Fibroblast of skin of back (primary cell): ENCODE results near the gene MFAP1.
"Not testable (repeated sequence)": the region's sequence is repeated elsewhere in the genome, so short reads cannot be mapped to it uniquely, and the experiment has no call there.

Experiments used
- DNase-seq: peaks from one replicate; pipeline ENCODE4 v3.0.0-alpha.2; 2013

MFAP1 gene

DNA sequence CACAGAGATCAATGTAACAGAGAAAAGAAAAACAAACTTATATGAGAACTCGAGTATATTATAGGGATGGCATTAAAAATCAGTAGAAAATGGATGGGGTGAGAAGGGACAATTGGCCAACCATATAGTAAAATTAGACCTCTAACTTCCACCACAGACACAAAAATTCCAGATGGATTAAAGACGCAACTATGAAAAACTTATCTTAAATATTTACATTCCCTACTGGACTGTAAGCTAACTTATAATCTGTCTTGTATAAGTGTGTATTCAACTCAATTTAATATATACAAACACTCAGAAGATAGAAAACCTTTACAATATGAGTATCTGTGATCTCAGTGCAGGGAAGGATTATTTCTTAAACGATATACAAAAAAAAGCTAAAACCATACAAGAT, 3.0 kb downstream of the MFAP1 start:
- no peak for DNase-seq

DNA sequence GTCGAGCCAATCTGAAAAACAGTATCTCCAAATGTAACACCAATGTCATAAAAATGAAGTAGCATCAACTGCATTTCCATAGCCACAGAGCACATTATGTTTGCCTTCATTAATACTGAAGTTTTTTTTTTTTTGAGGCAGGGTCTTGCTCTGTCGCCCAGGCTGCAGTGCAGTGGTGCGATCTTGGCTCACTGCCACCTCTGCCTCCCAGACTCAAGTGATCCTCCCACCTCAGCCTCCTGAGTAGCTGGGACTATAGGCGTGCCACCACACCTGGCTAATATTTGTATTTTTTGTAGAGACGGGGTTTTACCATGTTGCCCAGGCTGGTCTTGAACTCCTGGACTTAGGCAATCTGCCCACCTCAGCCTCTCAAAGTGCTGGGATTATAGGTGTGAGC, 9.4 kb downstream of the MFAP1 start:
- DNase-seq = not testable (repeated sequence)

DNA sequence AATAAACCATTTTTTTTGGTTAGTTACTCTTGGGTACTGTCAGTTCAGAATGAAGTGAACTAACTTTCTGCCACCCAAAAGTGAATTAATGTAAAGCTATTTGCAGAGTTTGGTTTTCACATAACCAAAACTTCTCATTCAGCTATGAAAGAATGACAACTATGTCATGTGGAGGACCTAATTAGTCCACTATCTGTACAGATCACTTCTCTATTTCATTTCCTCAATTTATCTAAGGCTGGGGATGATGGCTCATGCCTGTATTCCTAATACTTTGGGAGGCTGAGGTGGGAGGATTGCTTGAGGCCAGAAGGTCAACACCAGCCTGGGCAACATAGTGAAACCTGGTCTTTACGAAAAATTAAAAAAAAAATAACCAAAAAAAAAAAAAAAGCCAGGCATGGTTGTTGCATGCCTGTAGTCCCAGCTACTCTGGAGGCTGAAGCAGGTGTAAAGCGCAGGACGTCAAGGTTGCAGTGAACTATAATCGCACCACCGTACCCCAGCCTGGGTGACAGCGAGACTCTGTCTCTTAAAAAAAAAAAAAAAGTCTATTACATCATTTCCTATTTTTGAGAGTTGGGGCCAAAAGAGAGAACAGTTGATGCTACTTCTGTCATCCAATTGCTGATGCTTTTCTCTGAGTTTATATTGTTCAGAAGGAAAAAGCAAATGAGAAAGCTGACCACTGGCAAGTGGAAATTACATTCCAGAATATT, 15.4 kb downstream of the MFAP1 start:
- DNase-seq = no peak

DNA sequence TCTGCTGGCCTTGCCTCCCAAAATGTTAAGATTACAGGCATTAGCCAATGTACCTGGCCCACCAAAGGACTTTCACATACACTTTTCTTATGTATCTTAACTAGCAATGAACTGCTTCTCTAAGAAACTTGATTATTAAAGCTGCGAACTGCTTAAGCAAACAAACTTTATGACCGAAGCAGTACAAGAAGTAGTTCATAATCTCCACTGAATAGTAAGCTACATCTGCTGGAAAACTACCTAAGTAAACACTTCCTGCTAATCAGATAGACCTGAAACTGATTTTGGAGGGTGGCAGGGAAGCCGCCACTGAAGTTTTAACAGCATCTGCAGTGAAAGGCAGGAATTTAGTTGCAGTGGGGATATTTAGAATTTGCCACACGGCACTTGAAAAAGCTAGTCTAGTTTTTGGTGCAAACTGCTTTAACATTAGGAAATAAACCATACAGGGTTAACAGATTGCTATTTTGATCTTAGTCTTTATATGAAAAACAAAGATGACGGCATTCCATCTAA, 16.0 kb downstream of the MFAP1 start:
- no peak for DNase-seq

DNA sequence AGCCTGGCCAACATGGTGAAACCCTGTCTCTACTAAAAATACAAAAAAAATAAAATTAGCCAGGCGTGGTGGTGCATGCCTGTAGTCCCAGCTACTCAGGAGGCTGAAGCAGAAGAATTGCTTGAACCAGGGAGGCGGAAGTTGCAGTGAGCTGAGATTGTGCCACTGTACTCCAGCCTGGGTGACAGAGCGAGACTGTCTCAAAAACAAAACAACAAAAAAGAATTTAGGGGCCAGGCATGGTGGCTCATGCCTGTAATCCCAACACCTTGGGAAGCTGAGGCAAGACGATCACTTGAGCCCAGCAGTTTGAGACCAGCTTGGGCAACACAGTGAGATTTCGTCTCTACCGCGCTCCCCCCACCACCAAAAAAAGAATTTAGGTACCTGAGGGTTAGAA, 21.8 kb downstream of the MFAP1 start:
- DNase-seq = not testable (repeated sequence)

DNA sequence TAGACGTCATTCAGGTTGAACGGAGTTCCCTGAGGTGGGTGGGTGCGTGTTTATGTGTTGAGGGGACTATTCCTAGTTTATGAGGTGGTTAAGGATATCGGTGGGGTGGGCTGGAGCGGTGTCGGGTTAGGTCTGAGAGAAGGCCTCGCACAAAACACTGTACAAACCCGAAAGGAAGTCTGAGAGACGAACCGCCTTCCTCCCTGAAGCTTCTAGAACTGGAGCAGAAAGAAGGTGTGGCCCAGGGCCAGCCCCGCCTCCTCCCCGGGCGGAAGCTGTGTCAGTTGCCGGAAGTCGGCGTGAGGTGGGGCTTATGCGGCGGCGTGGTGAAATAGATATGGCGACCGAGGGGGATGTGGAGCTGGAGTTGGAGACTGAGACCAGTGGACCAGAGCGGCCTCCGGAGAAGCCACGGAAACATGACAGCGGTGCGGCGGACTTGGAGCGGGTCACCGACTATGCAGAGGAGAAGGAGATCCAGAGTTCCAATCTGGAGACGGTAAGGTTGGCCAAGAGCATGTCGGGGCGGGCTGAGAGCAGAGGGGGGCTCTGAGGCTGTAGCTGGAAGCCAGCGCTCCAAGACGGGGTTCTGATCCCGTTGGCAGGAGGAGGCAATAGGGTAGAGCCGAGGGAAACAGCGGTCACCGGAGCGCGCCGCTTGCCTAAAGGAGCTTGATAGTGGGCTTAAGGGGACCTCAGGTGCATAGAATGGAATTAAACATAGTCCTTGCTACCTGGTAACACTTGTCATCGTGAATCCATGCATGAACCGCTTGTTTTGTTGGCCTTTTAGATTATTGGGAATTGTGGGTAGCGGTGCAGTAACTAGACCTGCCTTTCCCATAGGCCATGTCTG, 24.0 kb downstream of the MFAP1 start, which contains the start of gene HYPK:
Gene HYPK, plus strand, starts transcription at position 314 of the 856 bp plus-strand sequence. Its CDS starts 24 bp downstream, at position 338.
- peak; percentile 87 for DNase-seq

DNA sequence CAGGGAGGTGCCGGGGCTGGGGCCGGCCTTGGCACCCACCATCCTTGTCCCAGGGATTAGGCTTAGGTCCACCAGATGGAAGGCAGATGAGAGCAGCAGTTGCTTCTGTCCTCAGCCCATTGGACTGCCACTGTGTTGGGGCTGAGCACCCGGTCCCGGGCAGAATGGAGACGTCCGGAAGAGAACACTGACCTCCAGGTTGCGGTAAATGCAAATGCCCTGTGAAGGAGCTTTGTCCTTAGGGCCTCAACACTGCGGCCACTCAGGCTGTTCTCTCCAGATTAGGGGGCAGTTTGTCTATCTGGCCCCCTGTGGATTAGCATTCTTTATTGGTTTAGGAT, 24.6 kb downstream of the MFAP1 start, which contains the start of gene SERINC4:
Gene SERINC4, minus strand, starts transcription at position 276 of the 341 bp plus-strand sequence. Its CDS starts 234 bp downstream, at position 42.
- DNase-seq = no peak

DNA sequence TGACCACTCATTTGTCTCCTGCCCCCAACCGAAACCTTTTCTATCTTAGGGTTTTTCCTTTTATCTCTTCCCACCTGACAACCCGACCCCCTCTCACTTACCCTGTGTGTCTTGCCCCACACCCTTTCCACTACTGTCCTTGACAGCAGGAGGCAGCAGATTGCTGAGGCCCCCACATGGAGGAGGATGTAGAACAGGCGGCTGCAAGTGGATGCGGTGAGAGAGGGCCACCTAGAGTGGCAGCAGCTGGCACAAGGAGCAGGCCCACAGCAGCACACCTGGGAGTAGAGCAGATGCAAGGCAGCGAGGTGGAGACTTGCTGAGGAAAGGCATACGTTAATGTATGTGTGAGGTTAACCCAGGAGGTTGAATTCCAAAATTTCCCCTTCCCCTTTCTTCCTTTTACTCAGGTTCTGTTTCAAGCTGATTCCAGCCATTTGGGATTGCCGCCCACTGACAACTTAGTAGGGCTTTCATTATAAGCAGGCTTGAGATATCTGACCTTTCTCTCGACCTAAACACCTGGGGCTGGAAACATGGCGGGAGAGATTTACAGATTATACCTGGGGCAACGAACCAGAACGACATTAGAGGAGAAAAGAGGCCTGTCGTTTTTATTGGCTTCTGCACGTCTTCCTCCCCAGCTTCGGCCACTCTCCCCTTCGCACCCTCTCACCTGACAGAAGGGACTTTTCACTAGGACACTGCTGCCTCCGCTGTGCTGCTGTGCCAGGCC, 25.1 kb downstream of the MFAP1 start:
- DNase-seq = no peak

DNA sequence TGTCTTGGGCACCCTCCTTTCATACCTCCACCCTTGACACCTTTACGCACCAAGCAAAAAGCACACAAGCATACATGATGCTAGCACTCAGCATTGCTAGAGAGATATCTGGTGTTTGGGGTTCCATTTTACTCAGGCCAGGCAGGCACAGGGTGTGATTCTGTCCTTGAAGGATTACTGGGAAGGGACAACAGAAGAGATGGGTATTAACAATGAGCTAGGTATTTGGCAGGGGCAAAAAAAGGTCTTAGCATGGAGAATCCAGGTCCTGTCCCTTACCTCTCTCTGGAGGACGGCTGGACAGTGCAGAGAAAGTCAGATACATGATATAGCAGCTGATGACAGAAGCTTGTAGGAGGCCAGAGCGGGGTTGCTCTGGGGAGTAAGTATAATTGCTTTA, 27.9 kb downstream of the MFAP1 start:
- no peak for DNase-seq

DNA sequence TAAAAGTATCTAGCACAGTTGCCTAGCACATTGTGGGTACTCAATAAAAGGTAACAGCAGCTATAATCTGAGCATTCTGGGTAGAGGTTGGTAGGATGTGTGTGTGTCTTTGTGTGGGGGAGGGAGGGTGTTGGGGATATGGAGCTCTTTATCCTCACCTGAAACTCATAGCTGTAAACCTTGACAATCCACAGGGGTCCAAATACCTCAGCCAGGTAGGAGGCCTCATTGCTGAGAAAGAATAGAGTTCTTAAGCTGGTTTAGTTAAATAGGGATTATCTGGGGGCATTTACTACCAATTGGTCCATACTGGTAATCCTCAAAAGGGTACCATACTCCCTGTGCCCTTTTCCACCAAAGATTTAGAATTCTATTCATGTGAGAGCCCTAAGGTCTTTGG, 28.5 kb downstream of the MFAP1 start:
- no peak for DNase-seq

DNA sequence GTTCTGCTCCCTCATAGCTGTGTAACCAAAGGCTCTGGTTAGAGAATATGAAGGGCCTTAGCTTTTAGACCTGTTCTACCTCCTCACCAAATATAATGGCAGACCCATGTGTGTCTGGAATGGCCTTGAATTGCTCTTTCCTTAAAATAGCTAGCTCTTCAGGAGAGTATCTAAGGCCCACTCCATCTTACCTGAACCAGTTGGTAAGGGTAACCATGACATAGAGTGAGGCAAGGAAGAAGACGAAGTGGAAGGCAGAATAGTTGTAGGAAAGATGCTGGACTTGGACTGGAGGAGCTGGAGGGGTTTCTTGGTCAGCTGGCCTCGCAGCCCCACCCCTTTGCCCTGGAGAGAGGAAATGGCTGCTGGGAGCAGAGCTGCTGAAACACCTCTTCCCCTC, 29.3 kb downstream of the MFAP1 start:
- no peak for DNase-seq

DNA sequence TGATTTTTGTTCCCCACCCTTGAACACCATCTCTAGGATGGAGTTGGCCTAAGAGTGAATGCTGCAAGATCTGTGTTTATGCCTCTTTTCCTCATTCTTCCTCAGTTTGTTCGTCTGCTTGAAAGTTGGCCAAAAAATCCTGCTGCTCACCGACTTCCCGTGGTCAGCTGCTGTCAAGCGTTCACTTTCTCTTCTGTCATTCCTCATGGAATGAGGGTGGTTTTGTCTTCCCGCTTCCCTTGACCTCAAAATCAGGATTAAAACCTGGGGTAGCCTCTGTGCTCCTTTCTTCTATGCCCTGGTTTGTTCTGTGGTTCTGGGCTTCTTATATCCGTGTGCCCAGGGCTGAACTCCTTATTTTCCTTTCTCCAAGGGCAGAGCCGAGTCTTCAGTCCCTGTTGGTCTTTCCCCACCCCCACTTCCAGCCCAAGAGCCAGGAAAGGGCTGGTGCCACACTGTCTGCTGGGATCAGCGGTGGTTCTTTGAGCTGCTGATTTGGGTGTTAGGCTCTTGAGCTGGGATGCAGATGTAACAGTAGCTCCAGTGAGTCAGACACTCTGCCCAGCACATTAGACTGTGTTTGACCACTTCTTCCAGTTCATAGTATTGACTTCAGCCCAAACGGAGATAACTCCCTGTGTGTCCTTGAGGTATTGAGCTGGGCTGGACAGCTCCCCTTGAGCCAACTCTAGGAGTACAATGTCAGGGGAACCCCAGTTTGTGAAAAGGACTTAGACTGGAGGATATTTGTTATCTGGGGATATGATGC, 30.0 kb downstream of the MFAP1 start:
- DNase-seq = peak; percentile 35

DNA sequence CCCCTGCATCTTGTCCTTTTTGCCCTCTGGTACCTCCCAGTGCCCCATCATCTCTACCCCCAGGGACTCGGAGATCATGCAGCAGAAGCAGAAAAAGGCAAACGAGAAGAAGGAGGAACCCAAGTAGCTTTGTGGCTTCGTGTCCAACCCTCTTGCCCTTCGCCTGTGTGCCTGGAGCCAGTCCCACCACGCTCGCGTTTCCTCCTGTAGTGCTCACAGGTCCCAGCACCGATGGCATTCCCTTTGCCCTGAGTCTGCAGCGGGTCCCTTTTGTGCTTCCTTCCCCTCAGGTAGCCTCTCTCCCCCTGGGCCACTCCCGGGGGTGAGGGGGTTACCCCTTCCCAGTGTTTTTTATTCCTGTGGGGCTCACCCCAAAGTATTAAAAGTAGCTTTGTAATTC, 30.8 kb downstream of the MFAP1 start:
- DNase-seq = no peak

DNA sequence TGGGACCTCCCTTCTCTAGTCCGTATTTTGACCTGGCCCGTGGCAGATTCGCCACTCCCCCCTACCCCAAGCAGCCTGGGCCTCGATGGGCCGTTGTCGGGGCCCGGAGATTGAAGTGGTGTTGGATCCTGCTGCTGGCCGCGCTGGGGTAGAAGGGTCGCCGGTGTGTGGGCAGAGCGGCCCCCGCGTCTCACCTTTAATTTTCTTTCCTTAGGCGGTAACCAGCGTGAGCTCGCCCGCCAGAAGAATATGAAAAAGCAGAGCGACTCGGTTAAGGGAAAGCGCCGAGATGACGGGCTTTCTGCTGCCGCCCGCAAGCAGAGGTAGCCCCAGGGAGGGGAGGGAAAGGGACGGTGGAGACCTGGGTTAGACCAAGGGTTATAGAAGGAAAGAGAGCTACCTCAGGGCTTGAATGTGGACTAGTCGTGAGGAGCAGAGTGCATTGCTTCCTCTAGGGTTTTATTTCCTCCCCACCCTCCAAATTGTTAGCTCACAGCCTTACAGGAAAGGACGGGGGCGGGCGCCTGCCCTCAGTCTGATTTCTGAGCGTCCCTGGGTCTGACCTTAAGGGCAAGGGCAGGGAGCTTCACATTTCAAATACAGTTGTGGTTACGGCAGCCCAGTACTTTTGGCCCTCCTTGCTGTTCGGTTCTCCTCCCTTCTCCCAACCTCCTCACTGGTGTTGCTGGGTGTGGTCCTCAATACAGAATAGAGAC, 31.6 kb downstream of the MFAP1 start:
- DNase-seq = peak; percentile 56

DNA sequence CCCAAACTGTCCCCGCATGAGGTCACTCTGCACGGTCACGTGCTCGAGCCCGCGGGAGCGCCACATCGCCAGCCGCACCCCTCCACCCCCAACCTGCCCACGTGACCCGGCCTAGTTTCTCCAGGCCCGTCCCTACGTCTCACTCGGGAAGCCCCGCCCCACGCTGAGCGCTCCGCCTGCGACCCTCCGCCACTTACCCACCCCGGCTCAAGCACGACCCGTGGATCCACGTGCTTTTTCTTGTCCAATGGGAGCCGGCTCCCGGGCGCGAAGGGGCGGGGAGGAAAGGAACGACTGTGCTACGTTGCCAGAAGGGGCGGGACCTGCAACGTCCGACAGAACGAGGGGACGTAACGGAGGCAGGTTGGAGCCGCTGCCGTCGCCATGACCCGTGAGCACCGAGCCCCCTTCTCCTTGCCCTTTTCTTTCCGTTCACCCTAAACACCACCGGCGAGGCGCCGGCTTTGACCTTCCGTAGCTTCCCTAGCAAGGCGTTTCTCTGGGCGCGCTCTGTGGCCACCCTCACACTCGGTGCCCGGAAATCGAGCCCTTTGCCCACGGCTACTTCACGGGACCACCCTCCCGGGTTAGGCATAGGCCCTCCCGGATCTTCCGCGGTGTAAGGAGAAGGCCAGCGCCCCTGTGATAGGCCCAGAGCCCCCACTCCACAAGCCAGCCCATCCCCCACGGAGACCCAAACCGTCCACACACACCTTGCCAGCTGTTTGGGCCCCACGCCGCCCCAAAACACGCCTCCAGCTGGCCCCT, 32.3 kb downstream of the MFAP1 start, which contains the start of gene SERF2:
Gene SERF2, plus strand, starts transcription at position 328 of the 768 bp plus-strand sequence. Its CDS starts 57 bp downstream, at position 385.
- DNase-seq = peak; percentile 99

DNA sequence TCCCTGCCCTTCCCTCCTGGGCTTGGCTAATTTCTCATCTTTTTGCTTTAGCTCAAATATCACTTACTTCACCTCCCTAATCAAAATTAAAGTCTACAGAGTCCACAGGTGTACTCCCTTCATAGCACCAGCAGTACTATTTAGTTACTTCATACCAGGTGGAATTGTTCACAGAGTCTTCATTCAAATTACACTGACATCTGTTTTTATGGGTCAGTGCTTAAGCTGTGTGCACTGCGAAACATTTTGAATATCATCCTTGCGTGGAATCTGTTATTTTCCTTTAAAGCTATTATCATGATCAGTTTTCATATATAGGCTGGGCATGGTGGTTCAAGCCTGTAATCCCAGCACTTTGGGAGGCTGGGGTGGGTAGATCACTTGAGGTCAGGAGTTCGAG, 35.1 kb downstream of the MFAP1 start:
- no peak for DNase-seq

DNA sequence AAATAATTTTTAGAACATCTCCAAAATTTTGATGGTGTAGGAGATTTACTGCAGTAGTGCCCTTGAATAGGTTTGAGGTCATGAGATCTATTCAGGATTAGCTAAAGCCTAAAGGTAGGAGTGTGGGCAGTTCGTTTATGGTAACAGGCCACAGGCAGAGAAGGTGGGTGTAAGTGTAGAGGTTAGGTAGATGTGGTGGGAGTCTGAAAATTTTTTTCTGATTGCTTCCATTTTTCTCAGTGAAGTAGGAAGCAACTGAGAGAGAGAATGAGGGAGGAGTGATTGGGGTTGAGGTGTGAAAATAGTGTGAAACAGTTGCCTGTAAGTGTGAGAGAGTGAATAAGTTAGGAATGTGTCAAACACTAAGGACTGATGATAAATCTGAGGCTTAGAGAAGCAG, 45.5 kb downstream of the MFAP1 start:
- no peak for DNase-seq

DNA sequence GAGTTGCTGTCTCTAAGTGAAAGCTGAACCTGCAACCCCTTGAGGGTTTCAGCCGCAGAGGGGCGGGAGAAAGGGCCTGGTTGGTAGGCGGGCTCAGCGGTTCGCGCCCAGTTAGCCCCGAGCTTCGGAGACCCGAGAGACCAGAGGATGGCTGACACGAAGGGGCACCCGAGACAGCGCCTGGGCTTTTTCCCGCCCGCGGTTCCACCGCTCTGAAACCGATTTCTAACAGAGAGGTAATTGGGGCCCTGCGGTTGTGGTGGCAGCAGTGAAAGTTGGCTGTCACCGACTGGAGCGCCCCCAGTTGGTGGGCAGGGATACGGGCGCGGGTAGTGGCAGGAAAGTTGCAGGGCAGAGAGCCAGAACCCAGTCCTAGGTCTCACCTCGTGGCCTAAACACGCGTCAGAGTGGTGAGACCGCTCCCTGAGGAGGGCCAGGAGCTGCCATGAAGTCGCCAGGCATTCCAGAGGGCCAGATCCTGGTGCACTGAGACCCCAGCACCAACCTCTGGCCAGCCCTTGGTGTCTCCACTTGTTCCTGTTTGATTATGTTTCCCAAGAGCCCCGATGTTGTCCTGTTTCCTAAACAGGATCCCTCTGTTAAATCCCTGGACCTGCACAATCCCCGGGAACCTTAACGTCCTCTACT, 47.1 kb downstream of the MFAP1 start:
- DNase-seq = peak; percentile 75

DNA sequence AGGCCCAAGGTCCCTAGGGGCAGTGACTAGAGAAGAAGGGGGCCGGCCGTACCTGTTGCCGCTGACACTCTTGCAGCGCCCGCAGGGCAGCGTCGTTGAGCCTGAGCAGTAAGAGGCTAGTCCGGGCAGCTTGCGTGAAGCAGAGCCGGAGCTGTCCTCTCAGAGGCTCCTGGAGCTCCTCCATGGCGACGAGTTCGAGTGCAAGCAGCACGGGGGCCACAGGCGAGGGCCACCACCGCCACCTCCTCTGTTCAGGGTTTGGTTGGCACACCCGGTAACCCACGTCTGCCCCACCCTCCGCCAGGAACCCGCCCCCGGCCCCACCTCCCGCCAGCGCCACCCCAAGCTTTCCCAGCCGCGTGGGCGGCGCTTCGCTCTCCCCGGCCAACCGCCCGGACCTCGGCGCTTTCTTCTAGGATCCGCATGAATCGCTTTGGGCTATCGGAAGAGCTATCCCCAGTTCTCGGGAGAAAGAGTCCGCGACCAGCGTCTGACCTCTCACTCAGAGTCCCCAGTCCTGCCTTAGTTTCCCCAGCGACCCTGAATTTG, 47.7 kb downstream of the MFAP1 start, which contains the start of gene ELL3:
Gene ELL3, minus strand, starts transcription at position 249 of the 549 bp plus-strand sequence. Its CDS starts 65 bp downstream, at position 184.
- DNase-seq = peak; percentile 74
